Measurements from ENCODE around the gene FAAP20.

FAAP20 gene

GRCh38 chr1:2229911-2230731 lies 35.5 kb upstream of the FAAP20 start:
- DNase-seq, result peak in 1 of 2 experiments; percentile 49

- DNase-seq, result peak; percentile 71 to 77
These were observed 34.7 kb upstream of the FAAP20 start for GRCh38 chr1:2229037-2229864.

GRCh38 chr1:2228694-2229036 lies 34.1 kb upstream of the FAAP20 start:
- no peak for DNase-seq

GRCh38 chr1:2228157-2228594 lies 33.6 kb upstream of the FAAP20 start, which contains the start of gene SKI:
SKI (plus strand) TSS chr1:2228319; CDS start chr1:2228767, 448 bp downstream.
- no peak for DNase-seq

- DNase-seq, result peak; percentile 95 to 98
These were observed 33.0 kb upstream of the FAAP20 start for GRCh38 chr1:2227346-2228156.

- no peak for DNase-seq
These were observed 32.2 kb upstream of the FAAP20 start for GRCh38 chr1:2226525-2227345.

- no peak for DNase-seq
These were observed 30.3 kb upstream of the FAAP20 start for GRCh38 chr1:2224631-2225428.

GRCh38 chr1:2224170-2224584 lies 29.6 kb upstream of the FAAP20 start:
- DNase-seq, result no peak

GRCh38 chr1:2221271-2221670 lies 26.7 kb upstream of the FAAP20 start:
- DNase-seq, result no peak

- DNase-seq, result no peak
These were observed 22.1 kb upstream of the FAAP20 start for GRCh38 chr1:2216767-2217058.

- DNase-seq, result no peak
These were observed 21.6 kb upstream of the FAAP20 start for GRCh38 chr1:2215909-2216766.

GRCh38 chr1:2215329-2215728 lies 20.8 kb upstream of the FAAP20 start:
- DNase-seq, result no peak

GRCh38 chr1:2214541-2215241 lies 20.1 kb upstream of the FAAP20 start:
- DNase-seq, result no peak

- DNase-seq, result no peak
These were observed 19.3 kb upstream of the FAAP20 start for GRCh38 chr1:2213576-2214505.

GRCh38 chr1:2212532-2213491 lies 18.2 kb upstream of the FAAP20 start:
- DNase-seq, result peak; percentile 70 to 75

GRCh38 chr1:2212274-2212531 lies 17.6 kb upstream of the FAAP20 start:
- DNase-seq, result no peak

GRCh38 chr1:2210786-2211185 lies 16.2 kb upstream of the FAAP20 start:
- no peak for DNase-seq

Data from activated T-cell treated with anti-CD3 and anti-CD28 coated beads, Interleukin-2, amount 50 U/mL, for 48 hours (primary cell).